HepG2 (cell line): ENCODE measurements around the gene CXXC5. TPM values are rescaled to one million over a fixed set of nuclear protein-coding genes. Genes with fewer than 3 reads are reported as not detected.
A peak's percentile ranks its signal among the peaks of the same experiment; 100 is the strongest.

ENCODE experiments used
- ARID5B ChIP-seq: IDR thresholded peaks from 2 replicates; pipeline ENCODE4 v1.4.0; 2020; ENCODE audit warnings: mild to moderate bottlenecking, missing genetic modification reagents
- BCL6 ChIP-seq: IDR thresholded peaks from 2 replicates; pipeline ENCODE4 v1.6.1; 2016; ENCODE audit warnings: missing genetic modification reagents, missing compliant biosample characterization
- BRCA1 ChIP-seq: sonication (generic); formaldehyde crosslinking; IDR thresholded peaks from 2 replicates; pipeline ENCODE4 v1.4.0; 2020; ENCODE audit warnings: missing genetic modification reagents
- HCFC1 ChIP-seq: fragments of 150-350 bp; IDR thresholded peaks from 2 replicates; pipeline ENCODE4 v1.6.1; 2014; ENCODE audit warnings: low read depth, low read length
- IKZF1 ChIP-seq: fragments of 450-650 bp; IDR thresholded peaks from 2 replicates; pipeline ENCODE4 v1.7.1; 2016
- KDM3A ChIP-seq: IDR thresholded peaks from 2 replicates; pipeline ENCODE4 v1.6.1; 2018; ENCODE audit warnings: low read depth, missing compliant biosample characterization
- KIAA2018 ChIP-seq: sonication (generic); formaldehyde crosslinking; IDR thresholded peaks from 2 replicates; pipeline ENCODE4 v1.5.0; 2020; ENCODE audit warnings: mild to moderate bottlenecking, missing genetic modification reagents, borderline replicate concordance
- KLF9 ChIP-seq: IDR thresholded peaks from 2 replicates; pipeline ENCODE4 v1.6.1; 2016; ENCODE audit warnings: low read depth
- KMT2B ChIP-seq: IDR thresholded peaks from 2 replicates; pipeline ENCODE4 v1.6.1; 2016; ENCODE audit warnings: missing genetic modification reagents, missing compliant biosample characterization
- NFATC3 ChIP-seq: sonication (generic); formaldehyde crosslinking; IDR thresholded peaks from 2 replicates; pipeline ENCODE4 v1.5.1; 2020; ENCODE audit warnings: mild to moderate bottlenecking, missing genetic modification reagents
- SRSF1 ChIP-seq: fragments of 200-400 bp; formaldehyde crosslinking; optimal IDR thresholded peaks from 2 replicates; pipeline ENCODE3; 2017; ENCODE audit warnings: mild to moderate bottlenecking, low read depth, low read length, moderate library complexity
- TBL1XR1 ChIP-seq: fragments of 150-350 bp; IDR thresholded peaks from 2 replicates; pipeline ENCODE4 v1.6.1; 2014; ENCODE audit warnings: borderline replicate concordance, low read length; ENCODE audit not compliant: partially characterized antibody
- TCF12 ChIP-seq, 2 experiments: fragments of 450-650 bp in 1 of 2; sonication (generic) in 1 of 2; formaldehyde crosslinking in 1 of 2; IDR thresholded peaks; 2 replicates each; pipeline versions ENCODE4 v1.6.1 to v1.8.0; 2017 to 2022; ENCODE audit warnings: antibody characterized with exemption in 1 of 2, mild to moderate bottlenecking in 1 of 2, missing genetic modification reagents in 1 of 2, moderate library complexity in 1 of 2
- ZBTB38 ChIP-seq: sonication (generic); formaldehyde crosslinking; IDR thresholded peaks from 2 replicates; pipeline ENCODE4 v1.5.1; 2020; ENCODE audit warnings: mild to moderate bottlenecking, missing genetic modification reagents
- ZIK1 ChIP-seq: sonication (generic); formaldehyde crosslinking; IDR thresholded peaks from 2 replicates; pipeline ENCODE4 v1.5.0; 2020; ENCODE audit warnings: mild to moderate bottlenecking, low read depth, missing genetic modification reagents, borderline replicate concordance
- ZNF10 ChIP-seq: sonication (generic); formaldehyde crosslinking; IDR thresholded peaks from 2 replicates; pipeline ENCODE4 v1.4.0; 2020; ENCODE audit warnings: mild to moderate bottlenecking, low read depth, missing genetic modification reagents, borderline replicate concordance
- ZNF567 ChIP-seq: sonication (generic); formaldehyde crosslinking; IDR thresholded peaks from 2 replicates; pipeline ENCODE4 v1.8.1; 2023; ENCODE audit warnings: mild to moderate bottlenecking, missing genetic modification reagents, borderline replicate concordance
- ZNF839 ChIP-seq: sonication (generic); formaldehyde crosslinking; IDR thresholded peaks from 2 replicates; pipeline ENCODE4 v1.4.0; 2020; ENCODE audit warnings: missing genetic modification reagents, mild to moderate bottlenecking, borderline replicate concordance
- ZSCAN21 ChIP-seq: sonication (generic); formaldehyde crosslinking; IDR thresholded peaks from 2 replicates; pipeline ENCODE4 v1.8.0; 2022; ENCODE audit warnings: mild to moderate bottlenecking, missing genetic modification reagents, moderate library complexity, borderline replicate concordance
- polyA plus RNA-seq, 8 experiments: library from polyadenylated mRNA; depleted of rRNA in 3 of 8; stranded (reverse) in 7 of 8; unstranded in 1 of 8; fragments of >200 nt; fragmentation: Illumina TruSeq in 4 of 8; extraction: Trizol in 4 of 8; gene quantifications; 2 replicates each; pipeline versions ENCODE4 v1.2.1 to v1.2.3, GENCODE V29; 2011 to 2016; ENCODE audit warnings: low read depth in 4 of 8, missing spikeins in 1 of 8, mixed read lengths in 1 of 8; ENCODE audit not compliant: insufficient read depth in 1 of 8
- total RNA-seq, 5 experiments: library from RNA; depleted of rRNA; stranded (reverse); fragments of >200 nt; fragmentation: Illumina TruSeq; extraction: Trizol; gene quantifications; 2 replicates each; pipeline ENCODE4 v1.2.3, GENCODE V29; 2016; ENCODE audit warnings: low read depth in 1 of 5

Gene CXXC5
- total and polyA plus RNA-seq, 2 of the 13 experiments (the other 11 are each of a cell fraction or from before 2014, with no cell fraction given): 32.3 to 33.0 TPM

DNA sequence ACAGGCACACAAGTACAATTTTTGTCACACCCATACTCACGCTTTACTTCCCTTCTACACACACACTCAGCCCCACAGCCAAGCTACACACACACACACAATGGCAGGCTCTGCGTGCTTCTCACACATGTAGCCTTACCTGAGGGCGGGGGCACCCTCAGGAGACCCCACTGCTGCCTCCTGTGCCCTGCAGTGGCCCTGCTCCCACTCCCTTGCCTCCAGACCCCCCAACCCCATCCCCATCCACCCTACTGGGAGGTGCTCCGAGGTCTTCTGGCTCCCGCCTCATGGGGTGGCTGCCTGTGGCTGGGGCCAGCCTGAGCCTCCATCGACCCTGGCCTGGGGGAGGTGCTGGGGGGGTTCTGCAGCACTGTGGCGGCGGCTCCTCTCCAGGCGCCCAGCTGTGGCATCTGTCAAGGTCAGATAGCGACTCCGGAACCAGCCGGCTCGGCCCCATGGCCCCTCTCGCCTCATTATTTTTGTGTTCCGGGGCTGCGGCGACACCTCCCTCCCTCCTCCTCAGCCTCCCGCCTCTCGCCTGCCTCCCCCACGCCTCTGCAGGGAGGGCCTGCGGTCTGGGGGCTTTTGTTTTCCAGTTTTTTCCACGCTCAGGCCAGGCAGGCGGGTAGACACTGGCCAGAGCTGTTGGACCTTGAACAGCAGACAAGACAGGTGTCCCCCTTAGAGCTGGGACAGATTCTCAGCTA, 21.7 kb downstream of the CXXC5 start (continued):
- TF ChIP-seq NFATC3 (CRISPR knock-in tag) (no peak), BRCA1 (CRISPR knock-in tag) (no peak), ARID5B (CRISPR knock-in tag) (peak; percentile 60), HCFC1 (no peak), IKZF1 (no peak), ZNF839 (CRISPR knock-in tag) (no peak), ZNF10 (CRISPR knock-in tag) (no peak), KMT2B (CRISPR knock-in tag) (no peak), ZIK1 (CRISPR knock-in tag) (no peak), KDM3A (CRISPR knock-in tag) (peak; percentile 64; the same call in 1 of the 2 replicates), ZSCAN21 (no peak; the same call in 1 of the 2 replicates), SRSF1 (peak; percentile 85), TCF12 (IDR thresholded peaks at IDR 0.05) (no peak), TCF12 (CRISPR knock-in tag; IDR thresholded peaks at IDR 0.05) (0 out of 2 replicates have a peak, but pooled peaks have one; percentile 52), TBL1XR1 (no peak), BCL6 (CRISPR knock-in tag) (no peak), ZBTB38 (CRISPR knock-in tag) (no peak), ZNF567 (CRISPR knock-in tag) (no peak), KIAA2018 (CRISPR knock-in tag) (no peak), KLF9 (CRISPR knock-in tag) (no peak)
